GM18867 (cell line): ENCODE results near the gene MMP10.

Experiments used
- ATAC-seq: cut with Tn5 transposase; IDR thresholded peaks from one replicate; pipeline ENCODE4 v1.9.1; 2021; ENCODE audit warnings: mild to moderate bottlenecking, moderate library complexity; ENCODE audit not compliant: unreplicated experiment

The MMP10 gene

DNA sequence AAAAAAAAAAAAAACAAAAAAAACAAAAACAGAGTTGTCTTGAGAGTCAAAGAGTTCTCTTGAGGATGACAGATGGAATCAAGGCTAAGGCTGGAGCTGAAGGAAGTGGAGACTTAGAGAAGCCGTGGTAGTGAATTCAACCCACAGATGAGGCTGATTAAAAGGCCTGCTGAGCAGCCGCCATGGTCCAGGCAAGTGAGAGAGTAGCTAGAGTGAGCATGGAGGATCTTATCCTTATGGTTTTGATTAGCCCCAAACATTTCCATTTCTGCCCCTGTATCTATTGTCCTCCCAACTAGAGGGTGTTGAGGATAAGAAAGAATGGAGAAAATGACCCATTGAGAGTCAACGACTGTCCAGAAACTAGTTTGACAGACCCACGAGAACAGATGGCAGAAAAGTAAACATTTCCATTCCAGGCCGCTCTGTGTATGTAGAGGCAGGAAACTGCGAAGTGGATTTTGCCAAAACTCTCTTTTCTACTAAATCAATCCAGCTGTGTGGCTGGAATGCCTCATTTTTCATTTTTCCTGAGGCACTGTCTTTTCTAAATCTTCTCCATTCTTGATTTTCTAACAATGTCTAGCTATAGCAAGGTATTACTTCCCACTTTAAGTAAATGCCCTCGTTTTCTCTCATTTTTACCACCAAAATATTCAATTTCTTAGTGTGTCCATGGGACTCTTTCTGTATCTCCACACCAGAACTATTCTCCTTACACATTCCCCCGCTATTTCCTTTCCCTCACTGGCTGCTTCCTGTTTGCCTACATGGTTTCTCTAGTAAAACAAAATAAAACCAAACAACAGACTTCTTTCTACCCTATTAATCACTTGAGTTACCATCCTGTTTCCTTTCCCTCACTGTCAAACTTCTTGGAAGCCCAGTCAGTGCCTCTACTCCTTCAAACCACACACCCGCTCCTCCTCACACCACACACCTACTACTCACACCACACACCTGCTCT lies 50.3 kb downstream of the MMP10 start:
- no peak for ATAC-seq

DNA sequence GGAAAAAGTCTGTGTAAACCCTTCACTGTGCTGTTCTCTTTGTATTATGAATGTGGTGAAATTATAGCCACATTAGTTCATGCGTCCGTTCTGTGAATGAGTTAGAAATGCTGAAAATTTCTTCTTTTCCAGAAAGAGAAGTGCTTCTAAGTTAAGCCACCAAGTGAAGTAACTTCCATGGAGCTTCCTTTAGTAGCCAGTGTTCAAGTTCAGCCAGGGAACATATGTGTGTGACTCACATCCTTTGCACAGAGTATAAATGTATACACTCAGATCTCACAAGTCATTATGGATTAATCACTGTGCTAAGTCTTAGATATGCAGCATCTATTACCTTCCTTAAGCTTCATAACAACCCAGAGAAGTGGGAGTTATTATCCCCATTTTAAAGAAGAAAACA lies 52.5 kb downstream of the MMP10 start:
- no peak for ATAC-seq

DNA sequence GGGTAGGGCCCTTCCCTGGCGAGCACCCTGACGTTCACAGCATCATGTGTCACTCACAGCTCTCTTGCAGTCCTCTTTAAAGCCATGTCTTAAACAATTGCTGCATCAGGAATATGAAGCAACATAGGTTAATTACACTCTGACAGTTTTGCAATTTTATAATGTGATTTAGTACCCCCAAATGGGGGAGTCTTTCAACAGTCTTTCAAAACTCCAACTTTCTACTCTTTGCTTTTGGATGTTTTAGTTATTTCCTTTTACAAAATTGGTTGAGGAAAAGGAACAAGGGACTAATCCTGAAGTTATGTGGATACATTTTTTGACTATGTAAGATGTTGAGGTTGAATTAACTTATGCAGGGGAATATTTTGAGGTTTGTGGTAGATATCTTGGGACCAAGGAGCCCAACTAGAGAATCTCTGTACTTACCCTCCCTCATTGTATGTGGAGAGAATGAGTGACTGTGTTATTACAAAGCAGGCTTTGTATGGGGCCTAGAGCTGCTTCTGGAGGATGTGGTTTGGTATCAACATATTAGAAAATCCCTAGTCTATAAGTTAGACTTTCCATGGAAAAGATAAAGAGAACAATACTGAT lies 55.4 kb downstream of the MMP10 start, which contains the start of gene MMP8:
TSS of gene MMP8 (minus strand) at position 51 of the 597 bp plus-strand sequence. CDS start 99 bp downstream, outside the sequence.
- no peak for ATAC-seq

DNA sequence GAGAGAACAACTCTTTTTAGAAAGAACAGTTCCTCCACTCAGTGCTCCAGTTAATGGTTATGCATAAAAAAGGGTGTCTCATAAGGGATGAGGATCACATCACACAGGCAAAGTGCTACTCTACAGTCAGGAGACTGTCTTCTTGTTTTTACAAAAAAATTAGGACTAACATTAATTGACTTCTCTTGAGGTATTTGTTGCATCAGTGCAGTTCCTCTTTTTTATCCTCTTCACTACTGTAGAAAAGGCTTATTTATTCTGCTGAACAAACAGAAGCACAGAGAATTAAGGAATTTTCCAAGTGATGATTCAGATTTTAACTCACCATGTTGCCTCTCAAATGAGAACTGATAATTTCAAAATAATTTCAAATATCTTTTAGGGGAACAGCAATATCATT lies 57.6 kb downstream of the MMP10 start:
- ATAC-seq = no peak
